B cell (primary cell): Measurements from ENCODE around the gene FAM184A.

Experiments used
- EZH2 ChIP-seq: IDR thresholded peaks from 2 replicates; pipeline ENCODE4 v1.6.1; 2012; ENCODE audit warnings: borderline replicate concordance, low read depth, mild to moderate bottlenecking, moderate library complexity, low read length; ENCODE audit not compliant: insufficient read depth, poor library complexity, severe bottlenecking
- TF ChIP-seq, protein P1 (sequence below): fragments of 200-600 bp; IDR thresholded peaks from one replicate; pipeline ENCODE4 v1.8.0; 2022; ENCODE audit warnings: antibody characterized with exemption, mild to moderate bottlenecking

DNA sequence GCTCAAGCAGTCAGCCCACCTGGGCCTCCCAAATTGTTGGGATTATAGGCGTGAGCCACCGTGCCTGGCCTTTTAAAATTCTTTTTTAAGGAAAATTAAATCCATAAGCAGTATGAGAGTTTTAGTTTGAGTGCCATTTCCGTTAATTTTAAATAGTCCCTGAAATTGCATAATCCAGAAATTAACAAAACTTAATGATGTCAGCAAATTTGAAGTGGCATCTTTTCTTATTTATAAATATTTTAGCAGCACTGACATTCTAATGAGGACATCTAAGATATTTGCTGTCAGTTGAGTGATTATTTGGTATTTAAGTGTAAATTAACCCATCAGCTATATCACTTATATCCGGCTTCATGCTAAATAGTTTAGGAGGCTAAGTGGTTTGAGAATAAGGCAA is 42.9 kb upstream of the FAM184A start:
- TF ChIP-seq, protein P1, sequence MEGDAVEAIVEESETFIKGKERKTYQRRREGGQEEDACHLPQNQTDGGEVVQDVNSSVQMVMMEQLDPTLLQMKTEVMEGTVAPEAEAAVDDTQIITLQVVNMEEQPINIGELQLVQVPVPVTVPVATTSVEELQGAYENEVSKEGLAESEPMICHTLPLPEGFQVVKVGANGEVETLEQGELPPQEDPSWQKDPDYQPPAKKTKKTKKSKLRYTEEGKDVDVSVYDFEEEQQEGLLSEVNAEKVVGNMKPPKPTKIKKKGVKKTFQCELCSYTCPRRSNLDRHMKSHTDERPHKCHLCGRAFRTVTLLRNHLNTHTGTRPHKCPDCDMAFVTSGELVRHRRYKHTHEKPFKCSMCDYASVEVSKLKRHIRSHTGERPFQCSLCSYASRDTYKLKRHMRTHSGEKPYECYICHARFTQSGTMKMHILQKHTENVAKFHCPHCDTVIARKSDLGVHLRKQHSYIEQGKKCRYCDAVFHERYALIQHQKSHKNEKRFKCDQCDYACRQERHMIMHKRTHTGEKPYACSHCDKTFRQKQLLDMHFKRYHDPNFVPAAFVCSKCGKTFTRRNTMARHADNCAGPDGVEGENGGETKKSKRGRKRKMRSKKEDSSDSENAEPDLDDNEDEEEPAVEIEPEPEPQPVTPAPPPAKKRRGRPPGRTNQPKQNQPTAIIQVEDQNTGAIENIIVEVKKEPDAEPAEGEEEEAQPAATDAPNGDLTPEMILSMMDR = no peak
- TF ChIP-seq EZH2 = no peak
